HG03520 (cell line): ENCODE results near the gene CFAP91.
"Not testable (repeated sequence)": the region's sequence is repeated elsewhere in the genome, so short reads cannot be mapped to it uniquely, and the experiment has no call there.

Experiments used
- ATAC-seq: cut with Tn5 transposase; IDR thresholded peaks from one replicate; pipeline ENCODE4 v1.9.1; 2021; ENCODE audit warnings: mild to moderate bottlenecking, moderate library complexity; ENCODE audit not compliant: unreplicated experiment

Gene CFAP91

DNA sequence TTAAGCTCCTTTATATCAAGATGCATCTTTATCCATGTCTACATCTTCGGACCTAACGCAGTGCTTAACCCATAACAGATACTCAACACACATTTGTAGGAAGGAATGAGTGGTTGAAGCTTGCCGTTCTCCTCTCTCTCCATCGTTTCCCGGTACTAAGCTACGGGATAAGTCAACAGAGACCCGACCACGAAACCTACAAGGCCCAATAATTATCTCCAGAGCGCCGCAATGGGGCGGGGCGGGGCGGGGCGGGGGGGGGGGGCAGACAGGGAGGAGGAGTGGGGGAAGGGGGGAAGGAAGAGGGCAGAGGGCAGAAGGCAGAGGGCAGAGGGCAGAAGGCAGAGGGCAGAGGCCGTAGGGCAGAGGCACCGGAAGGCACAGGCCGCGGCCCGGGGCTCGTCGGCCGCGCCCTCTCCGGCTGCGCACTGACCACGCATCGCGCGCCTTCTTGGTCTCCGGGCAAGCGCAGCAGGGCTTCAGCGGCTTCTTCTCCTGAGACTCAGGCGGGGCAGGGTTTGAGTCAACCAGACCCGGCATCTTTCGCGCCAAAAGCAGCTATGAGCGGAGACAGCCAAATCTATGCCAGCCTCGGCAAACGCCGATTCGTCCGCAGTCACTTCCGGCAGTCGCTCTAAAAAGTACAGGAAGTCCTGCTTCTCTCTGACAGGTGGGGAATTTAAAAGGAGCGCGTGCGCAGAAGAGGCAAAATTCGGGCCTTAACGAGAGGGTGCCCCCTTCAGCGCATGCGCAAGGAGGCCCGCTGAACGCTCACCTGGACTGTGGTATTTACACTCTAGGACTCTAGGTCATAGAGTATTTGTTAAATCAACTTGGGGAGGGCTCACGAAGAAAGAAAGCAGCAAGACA lies 25.8 kb upstream of the CFAP91 start, which contains the start of gene COX17:
COX17 (minus strand) TSS at position 636 of the 870 bp plus-strand sequence; CDS start at position 540, 96 bp downstream.
- ATAC-seq = peak; percentile 86

- ATAC-seq = no peak
These were observed 25.2 kb upstream of the CFAP91 start for GRCh38 chr3:119677641-119677934.

- not testable (repeated sequence) for ATAC-seq
These were observed 24.6 kb upstream of the CFAP91 start for GRCh38 chr3:119678209-119678608.

DNA sequence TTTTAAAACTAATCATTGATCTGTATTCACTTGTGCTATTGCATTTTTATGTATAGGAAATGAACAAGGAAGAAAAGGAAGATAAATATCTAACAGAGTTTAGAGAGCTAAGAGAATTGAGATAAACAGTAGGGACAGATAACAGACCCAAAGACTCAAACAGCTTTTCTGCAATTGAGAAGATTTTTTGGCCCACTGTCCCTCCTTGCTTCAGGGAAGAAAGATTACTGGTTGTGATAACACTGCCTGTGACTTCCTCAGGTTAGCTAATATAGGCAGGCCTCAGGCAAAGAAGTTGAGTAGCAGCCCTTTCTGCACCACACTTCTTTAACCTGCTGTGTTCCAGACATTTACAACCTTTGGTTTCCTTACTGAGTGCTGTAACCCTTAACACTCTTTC lies 22.9 kb upstream of the CFAP91 start:
- ATAC-seq = no peak

DNA sequence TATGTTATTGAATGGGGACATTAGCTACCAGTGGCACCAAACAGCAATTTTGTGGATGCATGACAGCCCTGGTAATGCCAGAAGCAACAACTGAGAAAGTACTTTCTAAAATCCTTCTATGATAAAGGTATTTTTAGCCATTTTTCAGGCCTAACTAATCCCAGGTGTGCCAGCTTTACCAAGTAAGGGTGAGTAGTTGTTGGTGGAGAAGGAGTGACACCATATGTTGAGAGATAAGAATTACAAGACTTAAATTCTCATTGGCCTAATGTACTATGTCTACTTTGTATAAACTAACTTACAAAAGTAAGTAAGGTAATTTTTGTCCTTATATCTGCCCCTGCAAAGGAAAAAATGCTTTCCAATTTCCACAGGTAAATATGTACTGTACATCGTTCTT lies 21.5 kb upstream of the CFAP91 start:
- ATAC-seq = no peak

DNA sequence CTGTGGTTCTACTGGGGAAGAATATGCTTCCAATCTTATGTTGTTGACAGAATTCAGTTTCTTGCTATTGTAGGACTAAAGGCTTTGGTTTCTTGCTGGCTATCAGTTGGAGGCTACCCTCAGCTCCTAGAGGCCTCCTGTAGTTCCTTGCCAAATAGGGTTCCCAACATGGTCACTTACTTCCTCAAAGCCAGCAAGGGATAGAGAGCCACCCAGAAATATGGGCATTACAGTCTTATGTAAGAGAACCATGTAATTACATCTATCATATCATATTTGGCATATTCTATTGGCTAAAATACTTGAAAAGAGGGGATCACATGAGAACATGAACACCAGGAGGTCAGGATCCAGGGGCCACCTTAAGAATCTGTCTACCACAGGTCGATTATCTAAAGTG lies 19.4 kb upstream of the CFAP91 start:
- ATAC-seq = no peak

DNA sequence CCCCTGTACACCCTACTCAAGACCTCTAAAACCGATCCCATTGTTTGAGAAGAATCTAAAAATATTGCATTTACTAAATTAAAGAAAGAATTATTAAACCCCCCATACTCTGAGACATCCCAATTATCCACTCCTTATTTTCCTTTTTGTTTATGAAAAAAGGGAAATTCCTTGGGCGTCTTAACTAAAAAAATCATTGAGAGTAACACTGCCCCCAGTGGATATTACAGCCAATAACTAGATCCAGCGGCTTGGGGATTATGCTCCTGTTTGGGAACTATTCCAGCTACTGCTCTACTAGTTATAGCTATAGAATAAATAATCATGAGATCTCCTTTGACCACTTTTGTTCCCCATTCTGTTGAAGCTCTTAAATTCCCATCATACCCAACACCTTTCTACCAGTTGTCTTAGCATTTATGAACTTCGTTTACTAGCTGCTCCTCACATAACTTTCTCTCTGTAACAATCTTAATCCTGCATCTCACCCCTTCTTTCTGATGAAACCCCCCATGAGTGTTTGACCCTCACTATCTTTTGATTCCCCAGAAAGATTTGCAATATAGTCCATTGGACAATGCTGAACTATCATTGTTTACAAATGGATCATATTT lies 12.7 kb upstream of the CFAP91 start:
- no peak for ATAC-seq

- ATAC-seq = no peak
These were observed 7.3 kb upstream of the CFAP91 start for GRCh38 chr3:119695480-119695879.

- ATAC-seq = no peak
These were observed 5.4 kb upstream of the CFAP91 start for GRCh38 chr3:119697394-119697793.

- ATAC-seq = peak; percentile 46
These were observed 2.4 kb upstream of the CFAP91 start for GRCh38 chr3:119700269-119700919.

DNA sequence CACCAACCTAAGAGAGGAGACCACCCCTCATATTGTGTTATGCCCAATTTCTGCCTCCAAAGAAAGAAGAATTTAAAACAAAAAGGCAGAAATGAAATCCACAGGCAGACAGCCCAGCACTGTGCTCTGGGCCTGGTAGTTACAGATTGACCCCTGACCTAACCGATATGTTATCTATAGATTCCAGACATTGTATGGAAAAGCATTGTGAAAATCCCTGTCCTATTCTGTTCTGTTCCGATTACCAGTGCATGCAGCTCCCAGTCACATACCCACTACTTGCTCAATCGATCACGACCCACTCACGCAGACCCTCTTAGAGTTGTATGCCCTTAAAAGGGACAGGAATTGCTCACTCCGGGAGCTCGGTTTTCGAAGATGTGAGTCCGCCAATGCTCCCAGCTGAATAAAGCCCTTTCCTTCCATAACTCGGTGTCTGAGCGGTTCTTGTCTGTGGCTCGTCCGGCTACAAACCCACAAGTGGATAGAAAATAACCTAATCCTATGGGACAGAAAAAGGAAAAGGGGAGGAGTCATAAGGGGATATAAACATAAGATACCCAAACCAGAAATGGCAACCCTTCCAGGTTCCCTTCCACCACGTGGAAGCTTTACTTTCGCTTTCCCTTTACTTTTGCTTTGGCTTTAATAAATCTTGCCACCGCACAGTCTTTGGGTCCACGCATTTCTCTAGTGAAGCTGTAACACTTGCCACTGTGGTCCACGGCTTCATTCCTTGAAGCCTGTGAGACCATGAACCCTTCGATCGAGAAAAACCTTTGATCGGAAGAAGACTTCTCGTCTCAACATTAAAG lies 1.7 kb upstream of the CFAP91 start:
- peak; percentile 11 for ATAC-seq

GRCh38 chr3:119703820-119704531 lies 1.2 kb downstream of the CFAP91 start:
- ATAC-seq = no peak

DNA sequence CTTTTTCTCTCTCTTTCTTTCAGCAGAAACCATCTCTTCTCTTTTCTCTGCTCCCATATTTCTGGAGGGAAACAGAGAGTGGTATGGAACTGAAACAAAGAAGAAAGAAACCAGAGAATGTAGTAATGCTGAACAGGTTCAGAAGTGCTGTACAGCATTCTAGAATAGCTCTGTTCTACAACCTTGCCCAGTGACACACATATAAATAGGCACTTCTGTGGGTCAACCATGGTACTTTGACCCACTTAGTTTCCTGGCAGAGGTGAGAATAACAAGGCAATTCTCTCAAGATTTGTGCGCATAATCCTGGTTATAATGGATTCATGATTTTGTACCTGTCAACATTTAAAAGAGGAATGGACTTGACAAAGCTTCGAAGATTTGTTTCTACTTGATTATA lies 12.3 kb downstream of the CFAP91 start:
- ATAC-seq = no peak

- ATAC-seq = no peak
These were observed 14.2 kb downstream of the CFAP91 start for GRCh38 chr3:119716998-119717397.

GRCh38 chr3:119717520-119717919 lies 14.7 kb downstream of the CFAP91 start:
- ATAC-seq = no peak

GRCh38 chr3:119723022-119723421 lies 20.2 kb downstream of the CFAP91 start:
- ATAC-seq = no peak

- no peak for ATAC-seq
These were observed 24.1 kb downstream of the CFAP91 start for GRCh38 chr3:119726909-119727308.

DNA sequence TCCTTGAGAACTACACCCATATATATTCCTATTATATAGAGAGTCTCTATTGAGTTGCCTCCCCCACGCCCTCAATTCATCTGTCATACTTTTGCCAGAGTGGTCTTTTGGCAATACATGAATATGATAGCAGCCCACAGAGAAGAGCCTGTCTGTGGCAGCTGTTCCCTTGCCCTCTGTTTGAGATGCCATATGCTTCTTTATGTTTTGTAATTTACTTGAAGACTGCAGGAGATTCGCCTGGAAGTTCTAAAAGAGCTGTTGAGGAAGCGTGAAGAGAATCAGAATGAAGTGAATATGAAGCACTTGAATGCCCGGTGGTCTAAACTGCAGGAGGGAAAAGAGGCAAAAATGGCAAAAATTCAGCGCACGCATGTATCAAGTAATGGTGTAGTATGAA lies 27.2 kb downstream of the CFAP91 start:
- no peak for ATAC-seq

DNA sequence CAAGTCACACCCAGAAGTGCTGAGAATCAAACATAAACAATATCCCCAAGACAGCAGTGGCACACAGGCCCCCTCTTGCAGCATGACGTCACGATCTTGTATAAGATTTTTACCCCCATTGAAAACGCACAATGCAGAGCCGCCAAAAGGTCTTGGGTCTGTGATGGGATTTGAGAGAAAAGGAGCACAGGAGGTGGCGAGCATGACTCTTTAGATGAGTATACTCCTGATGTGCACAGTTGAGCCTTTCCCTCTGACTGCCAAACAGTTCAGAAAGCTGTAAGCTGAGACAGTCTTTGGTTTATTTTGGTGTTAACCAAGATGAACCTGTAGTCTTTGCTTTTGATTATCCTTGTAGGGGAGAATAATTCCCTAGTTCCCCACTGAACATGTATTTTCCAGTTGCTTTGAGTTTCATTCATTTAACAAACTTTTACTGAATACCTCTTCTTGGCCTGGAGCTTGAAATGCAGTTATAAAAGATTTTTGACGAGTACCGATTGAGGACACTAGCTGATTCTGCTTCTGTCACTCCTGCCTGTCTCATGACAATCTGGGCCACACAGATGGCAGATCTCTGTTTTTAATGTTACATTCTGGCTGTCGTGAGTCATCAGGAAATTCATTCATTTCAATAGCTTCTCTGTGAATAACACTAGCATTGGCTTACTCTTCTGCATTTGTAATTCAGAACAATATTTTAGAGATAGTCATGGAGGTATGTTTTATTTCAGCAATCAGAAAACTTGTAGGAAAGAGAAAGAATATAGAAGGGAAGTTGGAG lies 28.9 kb downstream of the CFAP91 start:
- no peak for ATAC-seq

DNA sequence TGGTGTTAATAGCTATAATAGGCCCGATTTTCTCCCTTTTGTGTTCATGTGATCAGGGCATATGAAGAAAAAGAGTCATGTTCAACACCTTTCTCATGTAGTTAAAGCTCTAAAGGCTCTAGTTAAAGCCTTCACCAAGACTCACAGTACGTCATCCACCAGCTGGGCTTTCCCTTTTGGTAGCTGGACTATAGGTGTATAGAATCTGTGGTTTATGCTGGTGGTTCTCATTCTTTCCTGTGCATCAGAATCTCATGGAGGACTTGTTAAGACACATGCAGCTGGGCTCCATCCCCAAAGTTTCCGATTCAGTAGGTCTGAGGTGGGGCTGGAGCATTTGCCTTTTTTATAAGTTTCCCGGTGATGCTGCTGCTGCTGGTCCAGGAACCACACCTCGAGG lies 31.0 kb downstream of the CFAP91 start:
- no peak for ATAC-seq
